ENCODE measurements around the gene FZD10. TPM values are rescaled to one million over a fixed set of nuclear protein-coding genes. Genes with fewer than 3 reads are reported as not detected.
A peak's percentile ranks its signal among the peaks of the same experiment; 100 is the strongest.

The FZD10 gene
- total and polyA plus RNA-seq, 2 experiments from 2014 or later: 0.15 TPM; not detected in 1

DNA sequence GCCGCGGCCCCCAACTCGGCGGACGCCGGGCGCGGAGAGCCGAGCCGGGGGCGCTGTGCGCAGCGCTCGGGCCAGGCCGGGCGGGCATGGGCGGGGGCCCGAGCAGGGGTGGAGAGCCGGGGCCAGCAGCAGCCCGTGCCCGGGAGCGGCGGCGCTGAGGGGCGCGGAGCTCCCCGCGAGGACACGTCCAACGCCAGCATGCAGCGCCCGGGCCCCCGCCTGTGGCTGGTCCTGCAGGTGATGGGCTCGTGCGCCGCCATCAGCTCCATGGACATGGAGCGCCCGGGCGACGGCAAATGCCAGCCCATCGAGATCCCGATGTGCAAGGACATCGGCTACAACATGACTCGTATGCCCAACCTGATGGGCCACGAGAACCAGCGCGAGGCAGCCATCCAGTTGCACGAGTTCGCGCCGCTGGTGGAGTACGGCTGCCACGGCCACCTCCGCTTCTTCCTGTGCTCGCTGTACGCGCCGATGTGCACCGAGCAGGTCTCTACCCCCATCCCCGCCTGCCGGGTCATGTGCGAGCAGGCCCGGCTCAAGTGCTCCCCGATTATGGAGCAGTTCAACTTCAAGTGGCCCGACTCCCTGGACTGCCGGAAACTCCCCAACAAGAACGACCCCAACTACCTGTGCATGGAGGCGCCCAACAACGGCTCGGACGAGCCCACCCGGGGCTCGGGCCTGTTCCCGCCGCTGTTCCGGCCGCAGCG lies 639 bp downstream of the FZD10 start:
- Histone ChIP-seq H3K27ac (no peak overlapping the region), H3K27me3 (peaks cover 100% of the 10 kb centered on the region), H3K4me3 (peak overlapping the region; percentile 32)

DNA sequence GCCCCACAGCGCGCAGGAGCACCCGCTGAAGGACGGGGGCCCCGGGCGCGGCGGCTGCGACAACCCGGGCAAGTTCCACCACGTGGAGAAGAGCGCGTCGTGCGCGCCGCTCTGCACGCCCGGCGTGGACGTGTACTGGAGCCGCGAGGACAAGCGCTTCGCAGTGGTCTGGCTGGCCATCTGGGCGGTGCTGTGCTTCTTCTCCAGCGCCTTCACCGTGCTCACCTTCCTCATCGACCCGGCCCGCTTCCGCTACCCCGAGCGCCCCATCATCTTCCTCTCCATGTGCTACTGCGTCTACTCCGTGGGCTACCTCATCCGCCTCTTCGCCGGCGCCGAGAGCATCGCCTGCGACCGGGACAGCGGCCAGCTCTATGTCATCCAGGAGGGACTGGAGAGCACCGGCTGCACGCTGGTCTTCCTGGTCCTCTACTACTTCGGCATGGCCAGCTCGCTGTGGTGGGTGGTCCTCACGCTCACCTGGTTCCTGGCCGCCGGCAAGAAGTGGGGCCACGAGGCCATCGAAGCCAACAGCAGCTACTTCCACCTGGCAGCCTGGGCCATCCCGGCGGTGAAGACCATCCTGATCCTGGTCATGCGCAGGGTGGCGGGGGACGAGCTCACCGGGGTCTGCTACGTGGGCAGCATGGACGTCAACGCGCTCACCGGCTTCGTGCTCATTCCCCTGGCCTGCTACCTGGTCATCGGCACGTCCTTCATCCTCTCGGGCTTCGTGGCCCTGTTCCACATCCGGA lies 1.4 kb downstream of the FZD10 start:
- Histone ChIP-seq H3K36me3 (no peaks in the 10 kb centered on the region), H3K9me3 (ENCODE audit: low read depth) (no peaks in the 10 kb centered on the region), H3K4me3 (no peak overlapping the region), H3K27ac (no peak overlapping the region), H3K27me3 (peaks cover 100% of the 10 kb centered on the region), H3K4me1 (ENCODE audit: low read depth) (no peaks in the 10 kb centered on the region)
- DNase-seq (ENCODE audit: low read depth in 1 of 2, low spot score in 1 of 2): no peak
- TF ChIP-seq, protein P1, sequence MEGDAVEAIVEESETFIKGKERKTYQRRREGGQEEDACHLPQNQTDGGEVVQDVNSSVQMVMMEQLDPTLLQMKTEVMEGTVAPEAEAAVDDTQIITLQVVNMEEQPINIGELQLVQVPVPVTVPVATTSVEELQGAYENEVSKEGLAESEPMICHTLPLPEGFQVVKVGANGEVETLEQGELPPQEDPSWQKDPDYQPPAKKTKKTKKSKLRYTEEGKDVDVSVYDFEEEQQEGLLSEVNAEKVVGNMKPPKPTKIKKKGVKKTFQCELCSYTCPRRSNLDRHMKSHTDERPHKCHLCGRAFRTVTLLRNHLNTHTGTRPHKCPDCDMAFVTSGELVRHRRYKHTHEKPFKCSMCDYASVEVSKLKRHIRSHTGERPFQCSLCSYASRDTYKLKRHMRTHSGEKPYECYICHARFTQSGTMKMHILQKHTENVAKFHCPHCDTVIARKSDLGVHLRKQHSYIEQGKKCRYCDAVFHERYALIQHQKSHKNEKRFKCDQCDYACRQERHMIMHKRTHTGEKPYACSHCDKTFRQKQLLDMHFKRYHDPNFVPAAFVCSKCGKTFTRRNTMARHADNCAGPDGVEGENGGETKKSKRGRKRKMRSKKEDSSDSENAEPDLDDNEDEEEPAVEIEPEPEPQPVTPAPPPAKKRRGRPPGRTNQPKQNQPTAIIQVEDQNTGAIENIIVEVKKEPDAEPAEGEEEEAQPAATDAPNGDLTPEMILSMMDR (IDR thresholded peaks at IDR 0.05; ENCODE audit: low read depth, low read length): no peak

More for the DNA sequence above, 639 bp downstream of the FZD10 start:
- no peaks in the 10 kb centered on the region for H3K4me1 ChIP-seq (ENCODE audit: low read depth)
- TF ChIP-seq, protein P1 (IDR thresholded peaks at IDR 0.05; ENCODE audit: low read depth, low read length): no peak
- no peaks in the 10 kb centered on the region for H3K36me3 ChIP-seq
- peak; percentile 1 to 9 for DNase-seq (ENCODE audit: low read depth in 1 of 2, low spot score in 1 of 2)
- H3K9me3 ChIP-seq (ENCODE audit: low read depth): no peaks in the 10 kb centered on the region

DNA sequence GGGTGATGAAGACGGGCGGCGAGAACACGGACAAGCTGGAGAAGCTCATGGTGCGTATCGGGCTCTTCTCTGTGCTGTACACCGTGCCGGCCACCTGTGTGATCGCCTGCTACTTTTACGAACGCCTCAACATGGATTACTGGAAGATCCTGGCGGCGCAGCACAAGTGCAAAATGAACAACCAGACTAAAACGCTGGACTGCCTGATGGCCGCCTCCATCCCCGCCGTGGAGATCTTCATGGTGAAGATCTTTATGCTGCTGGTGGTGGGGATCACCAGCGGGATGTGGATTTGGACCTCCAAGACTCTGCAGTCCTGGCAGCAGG lies 1.9 kb downstream of the FZD10 start:
- Histone ChIP-seq H3K9me3 (ENCODE audit: low read depth) (no peaks in the 10 kb centered on the region), H3K4me1 (ENCODE audit: low read depth) (no peaks in the 10 kb centered on the region), H3K27ac (no peak overlapping the region), H3K4me3 (no peak overlapping the region), H3K27me3 (peaks cover 100% of the 10 kb centered on the region), H3K36me3 (no peaks in the 10 kb centered on the region)
- no peak for DNase-seq (ENCODE audit: low read depth in 1 of 2, low spot score in 1 of 2)
- TF ChIP-seq, protein P1 (IDR thresholded peaks at IDR 0.05; ENCODE audit: low read depth, low read length): no peak

DNA sequence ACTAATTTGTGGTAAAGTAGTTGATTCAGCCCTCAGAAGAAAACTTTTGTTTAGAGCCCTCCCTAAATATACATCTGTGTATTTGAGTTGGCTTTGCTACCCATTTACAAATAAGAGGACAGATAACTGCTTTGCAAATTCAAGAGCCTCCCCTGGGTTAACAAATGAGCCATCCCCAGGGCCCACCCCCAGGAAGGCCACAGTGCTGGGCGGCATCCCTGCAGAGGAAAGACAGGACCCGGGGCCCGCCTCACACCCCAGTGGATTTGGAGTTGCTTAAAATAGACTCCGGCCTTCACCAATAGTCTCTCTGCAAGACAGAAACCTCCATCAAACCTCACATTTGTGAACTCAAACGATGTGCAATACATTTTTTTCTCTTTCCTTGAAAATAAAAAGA lies 2.7 kb downstream of the FZD10 start:
- Histone ChIP-seq H3K27me3 (peaks cover 100% of the 10 kb centered on the region), H3K27ac (no peak overlapping the region), H3K9me3 (ENCODE audit: low read depth) (no peaks in the 10 kb centered on the region), H3K4me1 (ENCODE audit: low read depth) (no peaks in the 10 kb centered on the region), H3K4me3 (no peak overlapping the region), H3K36me3 (no peaks in the 10 kb centered on the region)
- no peak for DNase-seq (ENCODE audit: low read depth in 1 of 2, low spot score in 1 of 2)
- TF ChIP-seq, protein P1 (IDR thresholded peaks at IDR 0.05; ENCODE audit: low read depth, low read length): no peak

DNA sequence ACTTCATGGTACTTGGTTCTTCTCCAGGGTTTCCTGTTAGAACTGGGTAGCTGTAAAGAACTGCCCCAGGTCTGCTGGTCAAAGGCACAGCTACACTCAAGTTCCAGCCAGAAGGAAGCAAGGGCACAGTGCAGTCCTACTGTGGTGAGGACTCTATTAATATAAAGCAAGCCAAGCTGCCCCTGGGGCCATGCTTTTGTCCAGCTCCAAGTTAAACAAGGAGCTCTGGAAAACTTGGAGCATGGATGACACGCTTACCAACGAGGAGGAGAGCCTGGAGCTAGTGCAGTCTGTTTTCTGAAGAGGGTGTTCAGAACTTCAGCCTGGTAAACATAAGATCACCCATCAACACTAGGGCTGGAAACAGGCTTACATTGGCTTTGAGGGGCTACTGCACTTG lies 4.0 kb downstream of the FZD10 start:
- DNase-seq (ENCODE audit: low read depth in 1 of 2, low spot score in 1 of 2): no peak
- Histone ChIP-seq H3K27ac (no peak overlapping the region), H3K4me1 (ENCODE audit: low read depth) (no peaks in the 10 kb centered on the region), H3K27me3 (peaks cover 100% of the 10 kb centered on the region), H3K36me3 (no peaks in the 10 kb centered on the region), H3K4me3 (no peak overlapping the region), H3K9me3 (ENCODE audit: low read depth) (no peaks in the 10 kb centered on the region)
- TF ChIP-seq, protein P1 (IDR thresholded peaks at IDR 0.05; ENCODE audit: low read depth, low read length): no peak

Measured in cardiac muscle cell (in vitro differentiated cells and primary cell).